Activated T-helper 2 cell treated with anti-CD3 and anti-CD28 coated beads, Interferon-gamma antibody, Interleukin-2, Interleukin-4, amounts not matched to agents 10 μg/mL and 5 μg/mL and 100 μg/mL, durations not matched to agents 14 hours and 24 hours and 36 hours (primary cell): ENCODE measurements around the gene DYNC2LI1. TPM values are rescaled to one million over a fixed set of nuclear protein-coding genes. Genes with fewer than 3 reads are reported as not detected.
A peak's percentile ranks its signal among the peaks of the same experiment; 100 is the strongest.

Source experiments
- DNase-seq: peaks from one replicate; pipeline ENCODE4 v3.0.0; 2021; ENCODE audit warnings: low spot score
- H3K27ac Mint-ChIP-seq: one replicate; pipeline ENCODE4 v1.8.0; 2021; ENCODE audit warnings: mixed read lengths
- H3K27me3 Mint-ChIP-seq: one replicate; pipeline ENCODE4 v1.8.0; 2021; ENCODE audit warnings: low read depth, mixed read lengths
- H3K36me3 Mint-ChIP-seq: one replicate; pipeline ENCODE4 v1.8.0; 2021; ENCODE audit warnings: low read depth, mixed read lengths
- H3K4me1 Mint-ChIP-seq: one replicate; pipeline ENCODE4 v1.8.0; 2021; ENCODE audit warnings: low read depth, mixed read lengths
- H3K4me3 Mint-ChIP-seq: one replicate; pipeline ENCODE4 v1.8.0; 2021; ENCODE audit warnings: low read depth, mild to moderate bottlenecking, moderate library complexity, mixed read lengths
- H3K9me3 Mint-ChIP-seq: one replicate; pipeline ENCODE4 v1.8.0; 2021; ENCODE audit warnings: mixed read lengths
- intact Hi-C: fragments of 100-400 bp; cut with micrococcal nuclease; formaldehyde crosslinking; loops from one replicate; pipeline ENCODE4 v1.15.1; 2023
- total RNA-seq: library from RNA; stranded (reverse); gene quantifications from 2 replicates; pipeline ENCODE4 v1.2.3, GENCODE V29; 2022

The DYNC2LI1 gene
- total RNA-seq, 1 donor from 2014 or later: 67.7 TPM

DNA sequence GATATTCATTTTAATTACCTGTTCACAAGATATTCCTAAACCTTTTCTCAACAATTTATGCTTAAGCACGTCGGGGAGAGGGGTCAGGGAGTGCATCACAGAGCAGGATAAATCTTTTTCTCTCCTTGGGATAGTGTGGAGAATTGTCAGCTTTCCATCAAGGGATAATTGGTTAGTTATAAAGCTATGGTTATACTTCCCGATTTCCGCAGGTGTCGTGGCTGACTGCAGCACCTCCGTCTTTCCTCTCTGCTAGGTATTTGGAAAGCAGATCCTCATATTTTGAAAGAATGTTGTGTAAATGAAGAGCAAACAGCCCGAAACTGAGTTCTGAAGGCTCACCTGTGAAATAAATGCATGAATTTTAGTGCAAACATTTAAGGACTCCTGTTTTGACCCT, 778 bp downstream of the DYNC2LI1 start:
- peaks cover 27% of the 10 kb centered on the region for H3K36me3 Mint-ChIP-seq
- intact Hi-C loops: loop anchor here (1.0 to 10.0 kb wide), 6 partner anchors 9 to 640 kb away; partner anchors contain the start of genes PPM1B and ZFP36L2
- no peaks in the 10 kb centered on the region for H3K9me3 Mint-ChIP-seq
- H3K4me1 Mint-ChIP-seq: peaks cover 34% of the 10 kb centered on the region
- H3K27me3 Mint-ChIP-seq: no peaks in the 10 kb centered on the region
- H3K4me3 Mint-ChIP-seq: peak overlapping the region; percentile 86
- no peak for DNase-seq
- H3K27ac Mint-ChIP-seq: peak overlapping the region; percentile 95

DNA sequence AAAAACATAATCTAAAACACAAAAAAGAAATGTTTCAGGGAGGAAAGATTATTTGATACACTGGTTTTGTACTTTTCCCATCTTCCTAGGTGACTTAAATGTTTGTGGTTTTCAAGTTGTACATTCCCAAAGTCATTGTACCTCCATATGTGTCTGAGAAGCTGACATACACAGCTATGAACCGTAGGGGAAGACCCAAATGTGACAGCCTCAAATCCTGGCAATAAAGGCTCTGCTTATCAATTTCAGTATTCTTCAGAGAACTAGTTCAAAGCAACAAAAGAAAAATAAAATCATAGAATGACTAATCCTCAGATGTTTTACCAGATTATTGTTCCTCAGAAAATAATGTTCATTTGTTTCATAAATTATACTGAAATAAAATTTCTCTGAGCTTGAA, 2.5 kb downstream of the DYNC2LI1 start:
- DNase-seq: no peak
- H3K4me3 Mint-ChIP-seq: peak overlapping the region; percentile 49
- H3K36me3 Mint-ChIP-seq: peaks cover 38% of the 10 kb centered on the region
- H3K27ac Mint-ChIP-seq: peak overlapping the region; percentile 91
- H3K9me3 Mint-ChIP-seq: no peaks in the 10 kb centered on the region
- intact Hi-C loops: loop anchor here (1.0 to 10.0 kb wide), 5 partner anchors 14 to 642 kb away; partner anchors contain the start of genes PPM1B and ZFP36L2
- H3K27me3 Mint-ChIP-seq: no peaks in the 10 kb centered on the region
- peaks cover 45% of the 10 kb centered on the region for H3K4me1 Mint-ChIP-seq

- no peak for DNase-seq
- Mint-ChIP-seq H3K9me3 (no peaks in the 10 kb centered on the region), H3K4me3 (no peak overlapping the region), H3K27ac (peak overlapping the region; percentile 87), H3K27me3 (no peaks in the 10 kb centered on the region), H3K36me3 (peaks cover 43% of the 10 kb centered on the region), H3K4me1 (peaks cover 47% of the 10 kb centered on the region)
- intact Hi-C loops: loop anchor here (1.0 to 10.0 kb wide), 5 partner anchors 11 to 643 kb away; partner anchors contain the start of genes PPM1B and ZFP36L2
Measured at GRCh38 chr2:43777306-43777926, 3.6 kb downstream of the DYNC2LI1 start.

- H3K27me3 Mint-ChIP-seq: no peaks in the 10 kb centered on the region
- no peak for DNase-seq
- peaks cover 43% of the 10 kb centered on the region for H3K36me3 Mint-ChIP-seq
- H3K4me3 Mint-ChIP-seq: no peak overlapping the region
- intact Hi-C loops: loop anchor here (5.0 to 10.0 kb wide), 4 partner anchors 39 to 643 kb away; partner anchors contain the start of genes PPM1B and ZFP36L2
- peak overlapping the region; percentile 47 for H3K27ac Mint-ChIP-seq
- peaks cover 42% of the 10 kb centered on the region for H3K4me1 Mint-ChIP-seq
- H3K9me3 Mint-ChIP-seq: no peaks in the 10 kb centered on the region
Measured at GRCh38 chr2:43778233-43778632, 4.4 kb downstream of the DYNC2LI1 start.

DNA sequence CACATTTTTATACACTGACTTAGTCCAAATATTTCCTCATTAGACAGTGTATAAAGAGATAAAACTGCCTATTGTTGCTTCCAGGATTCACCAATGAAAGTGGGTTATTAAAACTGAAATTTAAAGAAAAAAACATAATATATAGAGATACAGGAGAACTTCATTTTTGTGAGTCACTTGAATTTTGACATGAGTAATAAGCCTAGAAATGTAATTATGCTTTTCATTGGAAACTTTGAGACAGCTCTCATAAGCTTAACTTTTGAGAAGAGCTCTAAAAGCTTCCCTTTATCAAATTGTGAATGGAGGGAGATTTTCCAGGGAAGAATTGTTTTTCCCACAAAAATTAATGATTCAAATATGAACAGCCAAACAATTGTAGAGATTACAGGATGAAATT, 14.1 kb downstream of the DYNC2LI1 start:
- Mint-ChIP-seq H3K36me3 (peaks cover 54% of the 10 kb centered on the region), H3K9me3 (no peaks in the 10 kb centered on the region), H3K4me1 (peaks cover 33% of the 10 kb centered on the region), H3K27me3 (no peaks in the 10 kb centered on the region), H3K4me3 (no peak overlapping the region), H3K27ac (peak overlapping the region; percentile 81)
- intact Hi-C loops: loop anchor here (1.0 kb wide), 2 partner anchors 11 to 23 kb away; no protein-coding TSS in a partner anchor
- DNase-seq: no peak

DNA sequence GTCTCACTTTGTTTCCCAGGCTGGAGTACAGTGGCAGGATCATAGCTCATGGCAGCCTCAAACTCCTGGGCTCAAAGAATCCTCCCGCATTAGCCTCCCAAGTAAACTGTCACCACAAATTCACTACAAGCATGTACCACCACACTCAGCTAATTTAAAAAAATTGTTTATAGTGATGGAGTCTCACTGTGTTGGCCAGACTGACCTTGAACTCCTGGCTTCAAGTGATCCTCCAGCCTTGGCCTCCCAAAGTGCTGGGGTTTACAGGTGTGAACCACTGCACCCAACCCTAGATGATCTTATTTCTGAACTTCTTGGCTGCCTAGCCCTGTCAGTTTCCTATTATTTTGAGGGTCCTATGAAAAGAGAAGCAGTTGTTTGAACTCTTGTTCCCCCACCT, 14.8 kb downstream of the DYNC2LI1 start:
- Mint-ChIP-seq H3K4me3 (no peak overlapping the region), H3K27me3 (no peaks in the 10 kb centered on the region), H3K4me1 (peaks cover 33% of the 10 kb centered on the region), H3K27ac (peak overlapping the region; percentile 81), H3K9me3 (no peaks in the 10 kb centered on the region), H3K36me3 (peaks cover 58% of the 10 kb centered on the region)
- intact Hi-C loops: loop anchor here (1.0 kb wide), 2 partner anchors 11 to 23 kb away; no protein-coding TSS in a partner anchor
- DNase-seq: no peak

DNA sequence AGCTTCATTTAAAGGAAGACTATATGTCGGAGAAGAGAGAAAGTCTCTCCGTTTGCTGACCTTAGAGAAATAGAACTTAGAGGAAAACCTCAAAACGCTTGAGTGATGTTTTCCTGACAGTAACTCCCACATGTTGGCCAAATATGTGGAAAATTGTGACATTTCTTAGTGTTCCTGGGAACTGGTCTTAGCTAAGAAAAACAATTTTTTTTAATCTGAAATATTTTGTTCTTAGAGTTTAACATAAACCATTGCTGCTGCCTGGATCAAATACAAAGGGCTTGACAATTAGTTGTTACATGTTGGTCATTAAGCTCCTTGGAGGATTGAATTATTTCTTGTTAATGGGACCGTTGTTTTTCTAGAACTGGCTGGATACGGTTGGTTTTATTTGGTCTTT, 16.3 kb downstream of the DYNC2LI1 start:
- Mint-ChIP-seq H3K36me3 (peaks cover 59% of the 10 kb centered on the region), H3K27ac (peak overlapping the region; percentile 22), H3K4me1 (peaks cover 34% of the 10 kb centered on the region), H3K9me3 (no peaks in the 10 kb centered on the region), H3K4me3 (no peak overlapping the region), H3K27me3 (no peaks in the 10 kb centered on the region)
- DNase-seq: no peak
- intact Hi-C loops: no loop called here

DNA sequence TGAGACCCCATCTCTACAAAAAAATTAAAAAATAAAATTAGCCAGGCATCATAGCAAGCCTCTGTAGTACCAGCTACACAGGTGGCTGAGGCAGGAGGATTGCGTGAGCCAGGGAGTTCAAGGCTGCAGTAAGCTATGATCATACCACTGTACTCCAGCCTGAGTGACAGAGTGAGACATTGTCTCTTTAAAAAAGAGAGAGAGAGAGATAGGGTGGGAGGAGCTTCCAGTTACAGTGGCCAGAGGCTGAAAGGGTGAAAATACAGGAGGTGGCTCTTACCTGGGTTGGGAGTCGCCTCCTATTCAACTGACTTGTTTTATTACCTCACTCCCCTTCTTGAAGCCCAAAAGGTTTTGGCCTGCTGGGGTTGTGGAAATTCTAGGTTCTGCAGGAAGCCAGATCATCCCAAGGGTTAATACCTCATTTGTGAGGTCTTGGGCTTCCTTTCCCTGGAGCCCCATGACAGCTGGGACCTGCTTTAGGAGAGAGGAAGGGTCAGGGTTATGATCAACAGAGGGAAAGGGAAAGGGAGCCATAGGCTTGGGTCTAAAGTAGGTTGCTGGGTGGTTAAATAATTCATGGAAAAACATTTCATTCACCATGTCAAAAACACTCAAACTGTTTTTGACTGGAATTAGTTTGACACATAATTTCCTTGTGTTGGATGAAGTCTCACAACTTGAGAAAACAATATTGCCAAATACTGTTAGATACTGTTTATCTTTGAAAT, 17.4 kb downstream of the DYNC2LI1 start:
- Mint-ChIP-seq H3K27ac (peak overlapping the region; percentile 56), H3K4me3 (no peak overlapping the region), H3K4me1 (peaks cover 34% of the 10 kb centered on the region), H3K9me3 (no peaks in the 10 kb centered on the region), H3K36me3 (peaks cover 56% of the 10 kb centered on the region), H3K27me3 (no peaks in the 10 kb centered on the region)
- no peak for DNase-seq
- intact Hi-C loops: no loop called here

DNA sequence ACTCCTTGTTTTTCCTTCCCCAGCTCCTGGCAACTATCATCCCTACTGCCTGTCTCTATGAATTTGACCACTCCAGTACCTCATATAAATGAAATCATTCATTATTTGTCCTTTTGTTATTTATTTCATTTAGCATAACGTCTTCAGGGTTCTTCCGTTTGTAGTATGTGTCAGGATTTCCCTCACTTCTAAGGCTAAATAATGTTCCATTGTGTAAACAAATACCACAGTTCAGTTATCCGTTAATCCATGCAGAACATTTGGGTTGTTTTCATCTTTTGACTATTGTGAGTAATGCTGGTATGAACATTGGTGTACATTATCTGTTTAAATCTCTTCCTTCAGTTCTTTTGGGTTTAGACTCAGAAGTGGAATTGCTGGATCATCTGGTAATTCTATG, 18.8 kb downstream of the DYNC2LI1 start:
- Mint-ChIP-seq H3K27me3 (no peaks in the 10 kb centered on the region), H3K27ac (no peak overlapping the region), H3K9me3 (no peaks in the 10 kb centered on the region), H3K4me3 (no peak overlapping the region), H3K36me3 (peaks cover 52% of the 10 kb centered on the region), H3K4me1 (peaks cover 26% of the 10 kb centered on the region)
- DNase-seq: no peak
- intact Hi-C loops: no loop called here

- intact Hi-C loops: no loop called here
Measured at GRCh38 chr2:43794956-43795355, 21.1 kb downstream of the DYNC2LI1 start.

GRCh38 chr2:43796206-43796605, 22.4 kb downstream of the DYNC2LI1 start:
- Mint-ChIP-seq H3K27me3 (no peaks in the 10 kb centered on the region), H3K4me1 (peaks cover 10% of the 10 kb centered on the region), H3K27ac (no peak overlapping the region), H3K9me3 (no peaks in the 10 kb centered on the region), H3K36me3 (peaks cover 32% of the 10 kb centered on the region), H3K4me3 (no peak overlapping the region)
- intact Hi-C loops: no loop called here
- no peak for DNase-seq

More at GRCh38 chr2:43794956-43795355, 21.1 kb downstream of the DYNC2LI1 start:
- Mint-ChIP-seq H3K4me1 (peaks cover 11% of the 10 kb centered on the region), H3K9me3 (no peaks in the 10 kb centered on the region), H3K4me3 (no peak overlapping the region), H3K27ac (no peak overlapping the region), H3K27me3 (no peaks in the 10 kb centered on the region), H3K36me3 (peaks cover 36% of the 10 kb centered on the region)
- DNase-seq: no peak

GRCh38 chr2:43798300-43798699, 24.5 kb downstream of the DYNC2LI1 start:
- intact Hi-C loops: no loop called here
- DNase-seq: no peak
- no peaks in the 10 kb centered on the region for H3K27me3 Mint-ChIP-seq
- H3K4me3 Mint-ChIP-seq: no peak overlapping the region
- H3K9me3 Mint-ChIP-seq: no peaks in the 10 kb centered on the region
- H3K4me1 Mint-ChIP-seq: peaks cover 12% of the 10 kb centered on the region
- H3K27ac Mint-ChIP-seq: no peak overlapping the region
- peaks cover 34% of the 10 kb centered on the region for H3K36me3 Mint-ChIP-seq

DNA sequence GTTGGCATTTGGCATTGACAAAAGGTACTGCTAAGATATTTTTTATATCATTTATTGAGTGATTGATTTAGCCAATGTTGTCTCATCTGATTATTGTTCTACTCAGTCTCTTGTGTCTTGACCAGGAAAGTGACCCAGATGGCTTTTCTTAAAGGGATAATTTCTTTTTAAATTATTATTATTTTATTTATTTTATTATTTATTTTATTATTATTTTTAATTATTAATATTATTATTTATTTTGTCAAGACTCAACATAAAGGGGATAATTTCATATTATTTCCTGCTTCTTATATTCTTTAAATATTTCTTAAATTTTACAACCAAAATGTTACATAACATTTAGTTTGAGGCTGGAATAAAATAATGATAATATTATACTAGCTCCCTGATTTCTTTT, 27.1 kb downstream of the DYNC2LI1 start:
- no peaks in the 10 kb centered on the region for H3K9me3 Mint-ChIP-seq
- intact Hi-C loops: no loop called here
- peaks cover 37% of the 10 kb centered on the region for H3K36me3 Mint-ChIP-seq
- no peaks in the 10 kb centered on the region for H3K27me3 Mint-ChIP-seq
- H3K27ac Mint-ChIP-seq: peak overlapping the region; percentile 6
- DNase-seq: no peak
- no peak overlapping the region for H3K4me3 Mint-ChIP-seq
- H3K4me1 Mint-ChIP-seq: peaks cover 10% of the 10 kb centered on the region
